PFSK-1 (cell line): ENCODE measurements around the gene NACC2.

Experiments used
- FOXP2 ChIP-seq: optimal IDR thresholded peaks from 2 replicates; pipeline ENCODE3; 2011; ENCODE audit warnings: borderline replicate concordance, control low read depth, inconsistent platforms; ENCODE audit not compliant: insufficient read depth; ENCODE audit errors: extremely low read length, extremely low read depth
- POLR2AphosphoS5 ChIP-seq: IDR thresholded peaks from 2 replicates; pipeline ENCODE4 v1.6.1; 2012; ENCODE audit warnings: low read depth, mild to moderate bottlenecking, control low read depth, low read length, moderate library complexity
- SIN3A ChIP-seq: IDR thresholded peaks from 2 replicates; pipeline ENCODE4 v1.6.1; 2012; ENCODE audit warnings: mild to moderate bottlenecking, low read length, moderate library complexity, borderline replicate concordance; ENCODE audit not compliant: insufficient read depth
- TAF1 ChIP-seq: IDR thresholded peaks from 2 replicates; pipeline ENCODE4 v1.6.1; 2012; ENCODE audit warnings: low read length, control low read depth, borderline replicate concordance; ENCODE audit not compliant: insufficient read depth
- TF ChIP-seq, protein P1 (sequence below), 2 experiments: IDR thresholded peaks; 2 replicates each; pipeline versions ENCODE4 v1.6.1 to v1.8.0; 2011 to 2012; ENCODE audit warnings: low read depth in 2 of 2, low read length in 2 of 2, control low read depth in 1 of 2, inconsistent platforms in 1 of 2, mild to moderate bottlenecking in 1 of 2, moderate library complexity in 1 of 2; ENCODE audit not compliant: insufficient read depth in 1 of 2

Gene NACC2

DNA sequence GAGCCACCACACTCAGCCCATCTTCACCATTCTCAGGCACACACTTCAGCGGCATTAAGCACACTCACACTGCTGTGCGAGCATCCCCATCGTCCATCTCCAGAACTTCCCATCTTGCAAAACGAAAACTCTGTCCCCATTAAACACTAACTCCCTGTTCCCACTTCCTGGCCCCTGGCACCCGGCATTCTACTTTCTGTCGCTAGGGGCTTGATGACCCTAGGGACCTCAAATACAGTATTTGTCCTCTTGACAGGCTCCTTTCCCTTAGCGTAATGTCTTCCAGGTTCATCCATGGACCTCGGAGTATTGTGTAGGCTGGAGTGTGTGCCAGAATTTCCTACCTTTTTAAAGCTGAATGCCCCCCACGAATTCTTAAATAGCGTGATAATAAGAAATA, 119.3 kb downstream of the NACC2 start:
- TF ChIP-seq SIN3A = no peak
- TF ChIP-seq POLR2AphosphoS5 = no peak
- TF ChIP-seq TAF1 = no peak
- TF ChIP-seq, protein P1, sequence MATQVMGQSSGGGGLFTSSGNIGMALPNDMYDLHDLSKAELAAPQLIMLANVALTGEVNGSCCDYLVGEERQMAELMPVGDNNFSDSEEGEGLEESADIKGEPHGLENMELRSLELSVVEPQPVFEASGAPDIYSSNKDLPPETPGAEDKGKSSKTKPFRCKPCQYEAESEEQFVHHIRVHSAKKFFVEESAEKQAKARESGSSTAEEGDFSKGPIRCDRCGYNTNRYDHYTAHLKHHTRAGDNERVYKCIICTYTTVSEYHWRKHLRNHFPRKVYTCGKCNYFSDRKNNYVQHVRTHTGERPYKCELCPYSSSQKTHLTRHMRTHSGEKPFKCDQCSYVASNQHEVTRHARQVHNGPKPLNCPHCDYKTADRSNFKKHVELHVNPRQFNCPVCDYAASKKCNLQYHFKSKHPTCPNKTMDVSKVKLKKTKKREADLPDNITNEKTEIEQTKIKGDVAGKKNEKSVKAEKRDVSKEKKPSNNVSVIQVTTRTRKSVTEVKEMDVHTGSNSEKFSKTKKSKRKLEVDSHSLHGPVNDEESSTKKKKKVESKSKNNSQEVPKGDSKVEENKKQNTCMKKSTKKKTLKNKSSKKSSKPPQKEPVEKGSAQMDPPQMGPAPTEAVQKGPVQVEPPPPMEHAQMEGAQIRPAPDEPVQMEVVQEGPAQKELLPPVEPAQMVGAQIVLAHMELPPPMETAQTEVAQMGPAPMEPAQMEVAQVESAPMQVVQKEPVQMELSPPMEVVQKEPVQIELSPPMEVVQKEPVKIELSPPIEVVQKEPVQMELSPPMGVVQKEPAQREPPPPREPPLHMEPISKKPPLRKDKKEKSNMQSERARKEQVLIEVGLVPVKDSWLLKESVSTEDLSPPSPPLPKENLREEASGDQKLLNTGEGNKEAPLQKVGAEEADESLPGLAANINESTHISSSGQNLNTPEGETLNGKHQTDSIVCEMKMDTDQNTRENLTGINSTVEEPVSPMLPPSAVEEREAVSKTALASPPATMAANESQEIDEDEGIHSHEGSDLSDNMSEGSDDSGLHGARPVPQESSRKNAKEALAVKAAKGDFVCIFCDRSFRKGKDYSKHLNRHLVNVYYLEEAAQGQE (IDR thresholded peaks at IDR 0.05; ENCODE audit: insufficient read depth in 1 of 2, low read depth in 2 of 2, low read length in 2 of 2) = no peak
- no peak for TF ChIP-seq FOXP2

DNA sequence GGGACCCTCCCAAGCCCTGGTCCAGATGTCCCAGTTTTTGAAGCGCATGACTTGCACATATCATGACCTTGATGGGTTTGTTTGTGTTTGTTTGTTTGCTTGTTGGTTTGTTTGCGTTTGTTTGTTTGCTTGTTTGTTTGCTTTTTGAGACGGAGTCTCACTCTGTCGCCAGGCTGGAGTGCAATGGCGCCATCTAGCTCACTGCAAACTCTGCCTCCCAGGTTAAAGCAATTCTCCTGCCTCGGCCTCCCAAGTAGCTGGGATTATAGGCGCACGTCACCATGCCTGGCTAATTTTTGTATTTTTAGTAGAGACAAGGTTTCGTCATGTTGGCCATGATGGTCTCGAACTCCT, 120.9 kb downstream of the NACC2 start:
- TF ChIP-seq POLR2AphosphoS5 (no peak), TAF1 (no peak), FOXP2 (no peak), SIN3A (no peak)
- TF ChIP-seq, protein P1 (IDR thresholded peaks at IDR 0.05; ENCODE audit: insufficient read depth in 1 of 2, low read depth in 2 of 2, low read length in 2 of 2) = no peak

DNA sequence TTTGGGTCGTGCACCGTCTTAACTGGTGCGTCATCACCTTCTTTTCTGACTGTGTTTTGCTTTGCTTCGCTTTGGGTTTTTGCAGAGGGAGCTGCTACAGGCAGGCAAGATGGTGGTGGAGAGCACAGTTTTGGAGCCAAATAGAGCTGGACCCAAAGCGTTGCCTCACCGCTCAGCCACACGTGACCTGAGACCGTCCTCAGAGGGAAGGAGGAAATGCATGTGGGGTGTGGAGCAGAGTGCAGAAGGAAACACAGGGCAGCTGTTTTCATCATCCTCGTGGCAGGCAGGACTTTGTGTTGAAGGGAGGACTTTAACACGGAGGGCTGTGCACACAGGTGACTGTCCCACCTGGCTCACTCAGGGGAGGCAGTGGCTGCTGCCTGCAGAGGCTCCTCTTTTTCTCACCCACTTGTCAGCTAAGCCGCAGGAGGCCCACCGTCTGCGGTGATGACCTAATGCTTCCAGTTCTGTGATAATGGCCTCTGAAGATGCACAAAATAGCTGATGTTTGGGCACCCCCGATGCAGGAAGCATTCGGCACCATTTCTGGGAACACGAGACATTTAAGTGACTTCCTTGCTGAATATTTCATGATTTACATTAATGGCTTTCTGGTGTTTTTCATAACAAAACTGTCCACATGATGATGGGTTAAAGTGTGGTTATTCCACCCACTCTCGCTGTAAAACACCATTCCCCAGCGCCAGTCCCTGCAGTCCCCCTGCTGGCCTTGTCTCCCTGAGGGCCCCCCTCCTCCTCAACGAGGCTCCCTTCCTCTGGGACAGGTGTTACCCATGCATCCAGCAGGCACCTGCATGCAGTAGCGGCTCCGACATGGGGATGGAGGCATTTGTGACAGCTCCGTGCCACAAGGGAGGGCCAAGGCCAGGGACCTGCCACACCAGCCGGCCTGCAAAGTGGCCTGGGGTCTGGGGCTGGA, 121.5 kb downstream of the NACC2 start:
- TF ChIP-seq, protein P1 (IDR thresholded peaks at IDR 0.05; ENCODE audit: insufficient read depth in 1 of 2, low read depth in 2 of 2, low read length in 2 of 2) = peak in 1 of 2 experiments; percentile 17; a peak in 1 of 4 replicates
- TF ChIP-seq SIN3A = no peak

DNA sequence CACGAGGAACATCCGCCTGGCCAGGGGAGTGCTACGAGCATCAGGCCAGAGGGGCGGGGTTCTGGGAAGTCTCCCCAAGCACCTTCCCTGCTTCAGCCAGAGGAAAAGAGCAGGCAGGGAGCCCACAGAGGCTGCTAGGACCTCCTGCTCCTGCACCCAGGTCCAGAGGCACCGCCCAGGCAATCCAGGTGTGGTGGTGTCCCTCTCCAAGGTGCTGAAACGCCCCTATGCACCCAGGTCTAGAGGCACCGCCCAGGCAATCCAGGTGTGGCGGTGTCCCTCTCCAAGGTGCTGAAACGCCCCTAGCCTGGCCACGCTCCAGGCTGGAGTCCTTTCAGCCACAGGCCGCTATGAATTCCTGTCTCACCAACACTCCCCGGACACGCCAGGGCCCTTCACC, 123.2 kb downstream of the NACC2 start:
- TF ChIP-seq SIN3A = 0 out of 2 replicates have a peak, but pooled peaks have one; percentile 63
- TF ChIP-seq, protein P1 (IDR thresholded peaks at IDR 0.05; ENCODE audit: insufficient read depth in 1 of 2, low read depth in 2 of 2, low read length in 2 of 2) = peak; percentile 98 to 99
- no peak for TF ChIP-seq FOXP2
